Neuron (in vitro differentiated cells): ENCODE data around the gene TM9SF4.
"Not testable (repeated sequence)": the region's sequence is repeated elsewhere in the genome, so short reads cannot be mapped to it uniquely, and the experiment has no call there.

Experiments used
- H2AFZ ChIP-seq: one replicate; pipeline ENCODE4 v1.6.1; 2013; ENCODE audit warnings: low read depth, mild to moderate bottlenecking, inconsistent platforms, low read length, moderate library complexity
- H3K27me3 ChIP-seq: one replicate; pipeline ENCODE4 v1.6.1; 2013; ENCODE audit warnings: low read length; ENCODE audit not compliant: insufficient read depth
- H3K36me3 ChIP-seq: one replicate; pipeline ENCODE4 v1.6.1; 2013; ENCODE audit warnings: low read length; ENCODE audit not compliant: insufficient read depth
- H3K4me1 ChIP-seq: one replicate; pipeline ENCODE4 v1.6.1; 2013; ENCODE audit warnings: low read length; ENCODE audit not compliant: insufficient read depth
- H3K4me3 ChIP-seq: 2 replicates; pipeline ENCODE4 v1.5.1; 2013; ENCODE audit warnings: mild to moderate bottlenecking, low read length, moderate library complexity
- H3K9me3 ChIP-seq: one replicate; pipeline ENCODE4 v1.6.1; 2013; ENCODE audit warnings: low read length

TM9SF4 gene

DNA sequence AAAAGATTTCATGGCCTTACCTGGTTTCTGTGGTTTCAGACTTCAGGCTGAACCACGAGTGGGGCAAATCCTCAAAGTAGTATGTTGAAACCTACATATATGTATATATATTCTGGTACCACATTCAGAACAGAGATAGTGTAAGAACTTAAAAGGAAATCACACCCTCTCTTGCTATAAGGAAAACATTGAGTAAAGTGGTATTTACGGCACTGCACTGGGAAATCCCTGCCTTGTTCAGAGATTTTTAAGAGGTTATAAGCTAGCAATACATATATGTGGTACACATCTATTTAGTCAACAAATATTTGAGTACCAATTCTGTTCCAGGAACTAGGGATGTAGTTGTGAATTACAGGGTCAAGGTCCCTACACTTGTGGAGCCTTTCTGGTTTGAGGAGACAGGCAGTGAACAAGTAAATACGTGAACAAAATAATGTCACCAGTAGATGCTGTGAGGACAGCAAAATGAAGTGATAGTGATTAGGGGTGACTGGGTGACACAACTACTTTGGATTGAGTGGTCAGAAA lies 1.7 kb downstream of the TM9SF4 start:
- Histone ChIP-seq H3K27me3 (no peaks in the 10 kb centered on the region), H3K9me3 (no peaks in the 10 kb centered on the region), H3K36me3 (peaks cover 10% of the 10 kb centered on the region), H3K4me1 (peaks cover 9% of the 10 kb centered on the region), H2AFZ (no peak overlapping the region), H3K4me3 (peak overlapping the region; percentile 51)

DNA sequence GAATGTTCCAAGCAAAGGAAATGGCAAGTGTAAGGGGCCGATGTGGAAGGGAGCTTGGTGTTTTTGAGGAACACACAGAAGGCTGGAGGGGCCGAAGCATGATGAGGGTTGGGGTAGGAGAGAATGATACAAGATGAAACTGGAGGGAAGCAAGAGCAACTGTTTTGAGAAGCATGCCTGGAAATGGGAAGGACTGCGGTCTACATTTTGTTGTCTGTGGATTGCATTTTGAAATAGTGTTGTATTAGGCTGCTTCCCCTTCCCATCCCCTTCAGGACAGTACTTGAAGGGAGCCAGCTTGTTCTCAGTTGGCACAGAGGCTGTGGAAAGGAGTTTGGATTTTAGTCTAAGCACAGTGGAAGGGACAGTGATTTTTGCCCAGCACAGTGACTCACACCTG lies 2.2 kb downstream of the TM9SF4 start:
- H2AFZ ChIP-seq, result no peak overlapping the region
- H3K9me3 ChIP-seq, result no peaks in the 10 kb centered on the region
- H3K4me3 ChIP-seq, result no peak overlapping the region
- H3K4me1 ChIP-seq, result peaks cover 9% of the 10 kb centered on the region
- H3K27me3 ChIP-seq, result no peaks in the 10 kb centered on the region
- peaks cover 10% of the 10 kb centered on the region for H3K36me3 ChIP-seq

DNA sequence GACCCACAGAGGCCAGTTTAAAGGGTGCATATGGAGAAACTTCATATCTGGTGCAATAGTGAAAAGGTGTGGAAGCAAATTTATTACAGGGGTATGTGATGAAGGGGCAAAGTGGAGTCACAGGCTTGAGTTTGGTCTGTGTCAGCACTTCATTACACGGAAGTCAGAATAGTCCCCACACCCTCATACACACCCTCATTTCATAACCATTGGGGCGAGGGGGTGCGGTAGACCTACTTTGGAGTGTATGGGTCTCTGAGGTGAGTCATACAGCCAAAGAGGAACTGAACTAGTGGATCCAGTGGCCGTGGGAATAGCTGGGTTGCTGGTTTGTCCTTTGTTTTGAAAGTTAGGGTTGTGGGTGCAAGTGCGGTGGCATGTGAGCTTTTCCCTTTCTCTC lies 3.3 kb downstream of the TM9SF4 start:
- H2AFZ ChIP-seq, result no peak overlapping the region
- peaks cover 10% of the 10 kb centered on the region for H3K36me3 ChIP-seq
- no peak overlapping the region for H3K4me3 ChIP-seq
- peaks cover 9% of the 10 kb centered on the region for H3K4me1 ChIP-seq
- H3K27me3 ChIP-seq, result no peaks in the 10 kb centered on the region
- H3K9me3 ChIP-seq, result no peaks in the 10 kb centered on the region

DNA sequence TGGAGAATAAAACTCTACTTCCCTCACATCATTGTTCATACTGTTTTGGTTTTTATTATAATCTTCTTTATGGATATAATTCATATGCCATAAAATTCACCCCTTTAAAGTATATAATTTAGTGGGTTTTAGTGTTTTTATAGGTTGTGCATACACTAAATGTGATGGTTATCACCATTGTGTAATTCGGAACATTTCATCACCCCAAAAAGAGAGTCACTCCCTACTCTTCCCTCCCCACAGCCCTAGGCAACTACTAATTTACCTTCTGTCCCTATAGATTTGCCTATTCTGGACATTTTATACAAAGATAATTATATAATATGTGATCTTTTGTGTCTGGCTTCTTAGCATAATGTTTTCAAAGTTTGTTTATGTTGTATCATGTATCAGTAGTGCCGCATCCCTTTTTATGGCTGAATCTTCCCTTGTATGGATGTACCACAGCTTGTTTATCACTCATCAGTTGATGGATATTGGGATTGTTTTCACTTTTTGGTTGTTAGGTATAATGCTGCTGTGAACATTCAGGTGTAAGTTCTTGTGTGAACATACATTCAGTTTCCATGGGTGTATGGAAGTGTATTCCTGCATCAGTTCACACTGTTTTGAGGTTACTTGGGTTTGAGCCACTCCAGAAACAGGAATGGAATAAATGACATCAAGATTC lies 4.2 kb downstream of the TM9SF4 start:
- no peak overlapping the region for H2AFZ ChIP-seq
- H3K27me3 ChIP-seq, result no peaks in the 10 kb centered on the region
- peaks cover 9% of the 10 kb centered on the region for H3K4me1 ChIP-seq
- H3K4me3 ChIP-seq, result no peak overlapping the region
- no peaks in the 10 kb centered on the region for H3K9me3 ChIP-seq
- peaks cover 10% of the 10 kb centered on the region for H3K36me3 ChIP-seq

DNA sequence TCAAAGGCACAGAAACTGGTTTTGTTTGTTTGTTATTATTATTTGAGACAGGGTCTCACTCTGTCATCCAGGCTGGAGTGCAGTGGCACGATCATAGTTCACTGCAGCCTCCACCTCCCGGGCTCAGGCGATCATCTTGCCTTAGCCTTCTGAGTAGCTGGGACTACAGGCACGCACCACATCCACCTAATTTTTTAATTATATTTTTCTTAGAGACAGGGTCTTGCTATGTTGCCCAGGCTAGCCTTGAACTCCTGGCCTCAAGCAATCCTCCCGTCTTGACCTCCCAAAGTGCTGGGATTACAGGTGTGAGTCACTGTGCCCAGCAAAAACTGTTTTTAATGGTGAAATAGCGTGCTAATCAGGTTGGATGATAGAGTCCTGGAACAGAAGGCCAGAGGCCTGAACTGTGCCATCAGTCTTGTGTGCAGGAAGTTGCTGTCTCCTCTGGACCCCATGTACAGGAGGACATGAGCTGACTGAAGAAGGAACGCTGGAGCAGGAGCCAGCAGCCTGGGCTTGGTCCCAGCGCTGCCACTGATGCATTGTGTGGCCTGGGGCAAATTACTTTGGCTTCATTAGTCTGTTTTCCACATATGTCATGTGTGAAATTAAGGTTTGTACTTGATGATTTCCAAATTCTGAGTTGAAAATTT lies 4.9 kb downstream of the TM9SF4 start:
- H2AFZ ChIP-seq, result no peak overlapping the region
- H3K9me3 ChIP-seq, result no peaks in the 10 kb centered on the region
- H3K27me3 ChIP-seq, result no peaks in the 10 kb centered on the region
- H3K4me3 ChIP-seq, result no peak overlapping the region
- H3K4me1 ChIP-seq, result peaks cover 9% of the 10 kb centered on the region
- peaks cover 10% of the 10 kb centered on the region for H3K36me3 ChIP-seq

DNA sequence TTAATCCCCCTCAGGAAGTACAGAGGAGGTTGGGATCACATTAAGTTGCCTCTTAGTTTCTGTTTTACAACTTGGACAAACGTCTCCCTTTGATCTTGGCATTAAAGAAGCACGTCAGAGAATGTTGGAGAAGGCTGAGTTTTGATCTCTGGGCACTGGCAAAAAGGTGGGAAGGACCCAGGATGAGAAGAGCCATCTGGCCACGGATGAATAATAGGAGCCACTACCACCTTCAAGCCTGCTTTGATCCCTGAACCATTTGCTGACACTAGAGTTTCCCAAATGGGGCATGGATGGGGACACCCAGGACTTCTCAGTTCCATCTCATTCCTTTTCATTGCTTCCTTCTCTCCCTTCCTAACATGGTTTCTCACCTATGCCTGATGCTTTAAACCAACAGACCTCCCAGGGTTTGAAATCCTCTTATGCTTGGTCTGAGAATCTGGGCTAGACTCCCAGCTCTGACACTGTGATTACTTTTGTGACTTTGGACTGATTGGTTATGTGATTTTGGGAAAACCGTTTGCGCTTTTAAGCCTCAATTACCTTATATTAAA lies 5.8 kb downstream of the TM9SF4 start:
- H3K4me1 ChIP-seq, result peaks cover 7% of the 10 kb centered on the region
- no peak overlapping the region for H2AFZ ChIP-seq
- no peak overlapping the region for H3K4me3 ChIP-seq
- H3K36me3 ChIP-seq, result peaks cover 10% of the 10 kb centered on the region
- no peaks in the 10 kb centered on the region for H3K27me3 ChIP-seq
- no peaks in the 10 kb centered on the region for H3K9me3 ChIP-seq

DNA sequence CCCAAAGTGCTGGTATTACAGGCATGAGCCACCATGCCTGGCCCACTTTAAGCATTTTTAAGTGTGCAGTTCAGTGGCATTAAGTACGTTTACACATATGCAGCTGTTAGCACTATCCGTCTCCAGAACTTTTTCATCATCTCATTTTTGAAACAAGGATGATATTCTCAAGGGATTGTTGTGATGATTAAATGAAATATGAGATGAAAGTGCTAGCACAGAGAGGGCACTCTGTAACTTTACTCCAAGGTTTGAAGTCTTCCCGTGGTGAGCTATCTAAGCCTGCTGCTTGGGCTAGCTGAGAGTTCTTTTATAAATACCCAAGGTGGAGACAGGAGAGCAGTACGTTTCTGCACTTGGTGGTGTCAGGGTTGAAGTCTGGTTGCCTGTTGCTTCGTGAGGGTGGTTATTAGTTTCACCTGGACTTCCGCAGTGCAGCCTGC lies 6.6 kb downstream of the TM9SF4 start:
- H3K27me3 ChIP-seq, result no peaks in the 10 kb centered on the region
- H3K4me3 ChIP-seq, result no peak overlapping the region
- H3K9me3 ChIP-seq, result no peaks in the 10 kb centered on the region
- H2AFZ ChIP-seq, result no peak overlapping the region
- peaks cover 8% of the 10 kb centered on the region for H3K4me1 ChIP-seq
- H3K36me3 ChIP-seq, result peaks cover 10% of the 10 kb centered on the region

DNA sequence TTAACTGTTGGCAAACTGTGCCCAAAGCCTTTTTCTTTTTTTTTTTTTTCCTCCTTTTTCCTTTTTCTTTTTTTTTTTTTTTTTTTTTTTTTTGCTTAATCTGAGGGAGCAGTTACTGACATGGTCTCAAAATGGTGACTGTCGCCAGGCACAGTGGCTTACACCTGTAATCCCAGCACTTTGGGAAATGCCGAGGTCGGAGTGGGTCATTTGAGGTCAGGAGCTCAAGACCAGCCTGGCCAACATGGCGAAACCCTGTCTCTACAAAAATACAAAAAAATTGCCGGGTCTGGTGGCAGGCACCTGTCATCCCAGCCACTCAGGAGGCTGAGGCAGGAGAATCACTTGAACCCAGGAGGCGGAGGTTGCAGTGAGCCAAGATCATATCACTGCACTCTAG lies 7.3 kb downstream of the TM9SF4 start:
- not testable (repeated sequence) for H3K27me3 ChIP-seq, H3K4me3 ChIP-seq, H2AFZ ChIP-seq, H3K4me1 ChIP-seq, H3K9me3 ChIP-seq
- peaks cover 10% of the 10 kb centered on the region for H3K36me3 ChIP-seq

DNA sequence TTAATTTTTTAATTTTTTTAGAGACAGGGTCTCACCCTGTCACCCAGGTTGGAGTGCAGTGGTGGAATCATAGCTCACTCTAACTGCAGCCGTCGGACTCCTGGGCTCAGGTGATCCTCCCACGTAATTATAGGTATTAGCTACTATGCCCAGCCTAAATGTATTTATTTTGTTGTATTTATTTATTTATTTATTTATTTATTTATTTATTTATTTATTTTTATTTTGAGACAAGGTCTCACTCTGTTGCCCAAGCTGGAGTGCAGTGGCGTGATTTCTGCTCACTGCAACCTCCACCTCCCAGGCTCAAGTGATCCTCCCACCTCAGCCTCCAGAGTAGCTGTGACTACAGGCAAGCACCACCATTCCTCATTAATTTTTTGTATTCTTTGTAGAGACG lies 8.9 kb downstream of the TM9SF4 start:
- peaks cover 10% of the 10 kb centered on the region for H3K36me3 ChIP-seq
- H3K27me3 ChIP-seq, H3K4me1 ChIP-seq, H3K9me3 ChIP-seq, H3K4me3 ChIP-seq, H2AFZ ChIP-seq: not testable (repeated sequence)

DNA sequence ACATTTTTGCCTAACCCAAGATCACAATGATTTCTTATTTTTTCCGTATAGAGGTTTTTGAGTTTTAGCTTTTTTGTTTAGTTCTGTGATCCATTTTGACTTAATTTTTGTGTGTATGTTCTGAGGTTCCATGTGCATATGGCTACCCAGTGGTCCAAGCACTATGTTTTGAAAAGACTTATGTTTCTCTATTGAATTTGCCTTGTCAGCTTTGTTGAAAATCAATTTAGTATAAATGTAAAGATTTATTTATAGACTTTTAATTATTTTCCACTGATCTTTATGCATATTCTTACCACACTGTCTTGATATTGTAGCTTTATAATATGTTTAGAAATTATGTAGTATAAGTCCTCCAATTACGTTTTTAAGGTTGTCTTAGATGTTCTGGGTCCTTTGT lies 10.2 kb downstream of the TM9SF4 start:
- Histone ChIP-seq H3K4me1 (peaks cover 8% of the 10 kb centered on the region), H3K36me3 (peaks cover 6% of the 10 kb centered on the region), H3K4me3 (no peak overlapping the region), H3K9me3 (peaks cover 5% of the 10 kb centered on the region), H2AFZ (no peak overlapping the region), H3K27me3 (no peaks in the 10 kb centered on the region)

DNA sequence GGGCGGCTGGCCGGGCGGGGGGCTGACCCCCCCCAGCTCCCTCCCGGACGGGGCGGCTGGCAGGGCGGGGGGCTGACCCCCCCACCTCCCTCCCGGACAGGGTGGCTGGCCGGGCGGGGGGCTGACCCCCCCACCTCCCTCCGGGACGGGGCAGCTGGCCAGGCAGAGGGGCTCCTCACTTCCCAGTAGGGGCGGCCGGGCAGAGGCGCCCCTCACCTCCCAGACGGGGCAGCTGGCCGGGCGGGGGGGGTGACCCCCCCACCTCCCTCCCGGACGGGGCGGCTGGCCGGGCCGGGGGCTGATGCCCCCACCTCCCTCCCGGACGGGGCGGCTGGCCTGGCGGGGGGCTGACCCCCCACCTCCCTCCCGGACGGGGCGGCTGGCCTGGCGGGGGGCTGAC lies 12.4 kb downstream of the TM9SF4 start:
- H3K27me3 ChIP-seq, H3K4me1 ChIP-seq, H2AFZ ChIP-seq, H3K9me3 ChIP-seq, H3K36me3 ChIP-seq, H3K4me3 ChIP-seq: not testable (repeated sequence)

DNA sequence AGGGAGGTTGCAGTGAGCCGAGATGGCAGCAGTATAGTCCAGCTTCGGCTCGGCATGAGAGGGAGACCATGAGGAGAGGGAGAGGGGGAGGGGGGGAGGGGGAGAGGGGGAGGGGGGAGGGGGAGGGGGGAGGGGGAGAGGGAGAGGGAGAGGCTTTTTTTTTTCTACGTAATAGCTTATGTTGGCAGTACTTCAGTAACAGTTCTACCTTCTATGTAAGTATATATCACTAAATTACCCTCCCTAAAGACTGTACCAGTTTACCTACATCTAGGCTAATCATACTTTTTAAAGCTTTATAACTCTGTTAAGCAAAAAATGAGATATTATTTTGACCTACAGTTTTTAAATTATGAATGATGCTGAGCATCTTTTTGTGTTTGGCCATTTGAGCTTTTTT lies 13.6 kb downstream of the TM9SF4 start:
- Histone ChIP-seq H3K36me3 (no peaks in the 10 kb centered on the region), H3K27me3 (no peaks in the 10 kb centered on the region), H3K9me3 (peaks cover 5% of the 10 kb centered on the region), H3K4me3 (no peak overlapping the region), H2AFZ (no peak overlapping the region), H3K4me1 (peaks cover 8% of the 10 kb centered on the region)

DNA sequence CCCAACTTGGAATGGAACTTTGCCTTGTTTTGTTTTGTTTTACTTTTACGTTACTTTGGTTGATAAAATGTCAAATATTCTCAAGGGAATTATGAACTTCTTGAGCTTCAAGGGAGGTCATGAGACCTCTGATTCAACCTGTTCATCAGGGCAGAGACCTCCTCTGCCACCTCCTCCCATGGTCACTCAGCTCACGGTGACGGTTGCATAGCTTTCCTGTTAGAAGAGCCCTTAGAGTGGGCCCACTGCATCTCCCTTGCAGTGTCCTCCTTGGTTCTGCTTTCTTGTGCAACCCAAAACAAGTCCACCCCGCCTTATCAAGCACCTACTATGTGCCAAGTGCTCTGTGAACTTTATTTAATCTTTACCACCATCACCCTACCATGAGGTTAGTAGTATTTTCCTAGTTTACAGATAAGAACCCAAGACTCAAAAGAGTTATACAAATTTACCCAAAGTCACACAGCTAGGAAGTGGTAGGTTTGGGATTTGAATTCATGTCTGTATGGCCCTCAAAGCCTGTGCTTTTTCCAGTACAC lies 15.5 kb downstream of the TM9SF4 start:
- Histone ChIP-seq H3K4me1 (peaks cover 8% of the 10 kb centered on the region), H3K9me3 (peaks cover 5% of the 10 kb centered on the region), H2AFZ (no peak overlapping the region), H3K4me3 (no peak overlapping the region), H3K27me3 (no peaks in the 10 kb centered on the region), H3K36me3 (no peaks in the 10 kb centered on the region)
